ENCODE measurements around the gene ZBTB20. TPM values are rescaled to one million over a fixed set of nuclear protein-coding genes. Genes with fewer than 3 reads are reported as not detected.

Gene ZBTB20
- total and polyA plus RNA-seq, 2 of the 4 experiments (the other 2 are of a cell fraction): 0.75 to 14.7 TPM

DNA sequence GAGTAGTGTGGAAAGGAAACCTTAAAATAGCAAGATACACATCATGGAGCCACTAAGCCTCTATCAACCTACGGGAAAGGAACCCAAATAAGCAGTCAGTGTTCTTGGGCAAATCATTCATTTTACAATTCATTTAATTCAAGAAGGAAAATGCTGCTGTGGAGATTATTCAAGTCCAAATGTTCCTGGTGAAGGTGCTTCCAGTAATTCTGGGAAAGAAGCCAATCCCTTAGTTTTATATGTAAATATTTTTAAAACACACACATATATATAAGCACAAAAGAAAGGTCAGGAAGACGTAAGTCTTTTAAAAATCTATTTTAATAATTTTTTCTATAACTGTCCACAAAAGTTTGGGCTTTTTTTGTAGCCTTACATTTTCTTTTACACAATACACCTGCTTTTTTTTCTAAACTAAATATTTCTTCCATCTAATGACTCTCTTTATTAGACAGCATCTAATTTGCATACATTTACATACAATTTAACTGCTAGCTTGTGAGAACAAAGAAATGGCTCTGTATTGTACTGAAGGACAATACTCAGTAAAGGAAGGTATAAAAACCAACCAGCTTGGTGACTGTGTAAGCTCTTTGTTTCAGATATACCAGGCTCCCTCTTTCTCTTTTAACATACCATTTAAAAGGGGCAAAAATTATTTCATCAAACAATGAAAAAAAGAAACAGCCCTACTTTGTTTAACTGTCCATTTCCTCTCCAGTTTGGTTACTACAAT lies 269.5 kb downstream of the ZBTB20 start:
- H2AFZ ChIP-seq (replicated peaks; ENCODE audit: low read length, poor library complexity): no peak overlapping the region
- intact Hi-C loops (cut with micrococcal nuclease): no loop called here
- no peaks in the 10 kb centered on the region; a peak in 2 of 4 replicates for H3K79me1 ChIP-seq (ENCODE audit: low read depth in 1 of 2, low read length in 2 of 2)
- no peak for TF ChIP-seq BHLHE40 (IDR thresholded peaks at IDR 0.05; ENCODE audit: low read depth, low read length)
- no peak for TF ChIP-seq SMC3 (IDR thresholded peaks at IDR 0.05; ENCODE audit: low read depth, low read length)
- no peak for TF ChIP-seq RCOR1 (IDR thresholded peaks at IDR 0.05; ENCODE audit: insufficient replicate concordance, low read length)
- TF ChIP-seq MAFK (IDR thresholded peaks at IDR 0.05; ENCODE audit: low read depth, low read length): no peak
- no peak for TF ChIP-seq POLR2A (IDR thresholded peaks at IDR 0.05; ENCODE audit: low read depth, low read length)
- TF ChIP-seq NFE2L2 (IDR thresholded peaks at IDR 0.05; ENCODE audit: low read depth, low read length): no peak
- TF ChIP-seq, protein P1, sequence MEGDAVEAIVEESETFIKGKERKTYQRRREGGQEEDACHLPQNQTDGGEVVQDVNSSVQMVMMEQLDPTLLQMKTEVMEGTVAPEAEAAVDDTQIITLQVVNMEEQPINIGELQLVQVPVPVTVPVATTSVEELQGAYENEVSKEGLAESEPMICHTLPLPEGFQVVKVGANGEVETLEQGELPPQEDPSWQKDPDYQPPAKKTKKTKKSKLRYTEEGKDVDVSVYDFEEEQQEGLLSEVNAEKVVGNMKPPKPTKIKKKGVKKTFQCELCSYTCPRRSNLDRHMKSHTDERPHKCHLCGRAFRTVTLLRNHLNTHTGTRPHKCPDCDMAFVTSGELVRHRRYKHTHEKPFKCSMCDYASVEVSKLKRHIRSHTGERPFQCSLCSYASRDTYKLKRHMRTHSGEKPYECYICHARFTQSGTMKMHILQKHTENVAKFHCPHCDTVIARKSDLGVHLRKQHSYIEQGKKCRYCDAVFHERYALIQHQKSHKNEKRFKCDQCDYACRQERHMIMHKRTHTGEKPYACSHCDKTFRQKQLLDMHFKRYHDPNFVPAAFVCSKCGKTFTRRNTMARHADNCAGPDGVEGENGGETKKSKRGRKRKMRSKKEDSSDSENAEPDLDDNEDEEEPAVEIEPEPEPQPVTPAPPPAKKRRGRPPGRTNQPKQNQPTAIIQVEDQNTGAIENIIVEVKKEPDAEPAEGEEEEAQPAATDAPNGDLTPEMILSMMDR (conservative IDR thresholded peaks at IDR 0.05; ENCODE audit: low read depth, low read length): no peak
- in situ Hi-C loops (cut with MboI; ENCODE audit: low sequenced_read_pairs): no loop called here
- whole genome bisulfite sequencing, 2 experiments (ENCODE audit: extremely low coverage in 2 of 2, insufficient read length in 1 of 2): no CpG with 5 or more reads among the region's 2 CpGs
- no peaks in the 10 kb centered on the region for H3K9me3 ChIP-seq (ENCODE audit: control insufficient read depth, insufficient read depth, low read length)
- no peak overlapping the region for H2BK15ac ChIP-seq (ENCODE audit: low read depth, low read length)
- no peak overlapping the region for H2AK5ac ChIP-seq (ENCODE audit: low read depth, low read length)
- no peak overlapping the region for H3K4ac ChIP-seq (ENCODE audit: low read depth, low read length)
- no peaks in the 10 kb centered on the region for H3K27me3 ChIP-seq (ENCODE audit: control insufficient read depth, insufficient read depth, low read length)
- no peaks in the 10 kb centered on the region for H3K36me3 ChIP-seq (ENCODE audit: control insufficient read depth, insufficient read depth, low read length)
- H4K91ac ChIP-seq (ENCODE audit: insufficient read depth, low read depth, low read length): no peak overlapping the region
- no peak overlapping the region for H3K18ac ChIP-seq (ENCODE audit: low read depth, low read length)
- H2AK9ac ChIP-seq (replicated peaks; ENCODE audit: low read depth, low read length, poor library complexity): no peak overlapping the region
- DNase-seq (peak; percentile 48), ATAC-seq (ENCODE audit: low read depth) (no peak)
- H3K4me3 ChIP-seq (ENCODE audit: insufficient read depth, low read depth, low read length): no peak overlapping the region
- dilution Hi-C loops (cut with HindIII; ENCODE audit: low sequenced_read_pairs, unreplicated experiment): no loop called here
- H3K56ac ChIP-seq (ENCODE audit: extremely low read depth, insufficient read depth, low read length): no peak overlapping the region
- H3K9ac ChIP-seq (ENCODE audit: low read depth, low read length): no peak overlapping the region
- H3K23ac ChIP-seq (ENCODE audit: low read depth, low read length): no peak overlapping the region
- no peak overlapping the region for H4K5ac ChIP-seq (ENCODE audit: low read depth, low read length)
- ChIA-PET POLR2A (ENCODE audit: unreplicated experiment) (no interaction called here), CTCF (interaction anchor here (1.0 kb wide), 1 partner anchor 393 kb away, joined by 3 read pairs; no protein-coding TSS in a partner anchor)
- H4K8ac ChIP-seq (ENCODE audit: low read depth in 2 of 2, low read length in 2 of 2): no peak overlapping the region
- no peak overlapping the region for H2BK20ac ChIP-seq (ENCODE audit: low read depth, low read length)
- H3K9me1 ChIP-seq (ENCODE audit: insufficient read depth, low read length): peaks cover 5% of the 10 kb centered on the region
- peaks cover 8% of the 10 kb centered on the region for H3K4me1 ChIP-seq (ENCODE audit: control insufficient read depth, insufficient read depth, low read length)
- no peak overlapping the region for H3K4me2 ChIP-seq (ENCODE audit: low read depth, low read length)
- H3K27ac ChIP-seq (ENCODE audit: insufficient read depth, low read length): no peak overlapping the region
- H4K20me1 ChIP-seq (ENCODE audit: insufficient read depth, low read length): no peaks in the 10 kb centered on the region
- BruUV-seq (replicated peaks): no TSS peak
- no peak overlapping the region for H3K14ac ChIP-seq (replicated peaks; ENCODE audit: low read depth, low read length)
- H2BK5ac ChIP-seq (ENCODE audit: low read depth, low read length, poor library complexity, severe bottlenecking): no peak overlapping the region
- H2BK120ac ChIP-seq (ENCODE audit: low read depth, low read length): no peak overlapping the region

All from IMR-90 (cell line).